H1 (cell line): ENCODE measurements around the gene PRUNE1. TPM values are rescaled to one million over a fixed set of nuclear protein-coding genes. Genes with fewer than 3 reads are reported as not detected.

Experiments used
- CTCF ChIA-PET: fragments of 300-600 bp; sonication (Branson Sonifier 250); formaldehyde crosslinking; loops from one replicate; lab custom pipeline; 2021; ENCODE audit not compliant: partially characterized antibody; lab: Charles Lee
- POLR2A ChIA-PET: fragments of 300-600 bp; sonication (Branson Sonifier 250); formaldehyde crosslinking; loops from one replicate; lab custom pipeline; 2021; ENCODE audit warnings: inconsistent platforms; ENCODE audit not compliant: partially characterized antibody; lab: Charles Lee
- DNase-seq, 2 experiments: peaks; one replicate each; pipeline versions ENCODE4 v3.0.0 to v3.0.0-alpha.2; 2010 to 2022; ENCODE audit warnings: low spot score in 2 of 2, low read depth in 1 of 2, mixed read lengths in 1 of 2
- FAIRE-seq: peaks from 2 replicates; lab custom pipeline; 2011; peaks lifted over from hg19 to GRCh38; lab: Jason Lieb, UNC
- H2AFZ ChIP-seq: 2 replicates; pipeline ENCODE4 v1.8.1; 2012; ENCODE audit warnings: low read length, inconsistent platforms
- H2AK5ac ChIP-seq: 2 replicates; pipeline ENCODE4 v1.6.1; 2013; ENCODE audit warnings: low read depth, low read length
- H2BK120ac ChIP-seq: replicated peaks from 2 replicates; pipeline ENCODE3; 2013; ENCODE audit warnings: low read depth, low read length, inconsistent platforms
- H2BK12ac ChIP-seq: 2 replicates; pipeline ENCODE4 v1.6.1; 2013; ENCODE audit warnings: low read depth, low read length
- H2BK15ac ChIP-seq: 2 replicates; pipeline ENCODE4 v1.6.1; 2013; ENCODE audit warnings: low read length
- H2BK20ac ChIP-seq: 2 replicates; pipeline ENCODE4 v1.6.1; 2013; ENCODE audit warnings: low read length
- H2BK5ac ChIP-seq: 2 replicates; pipeline ENCODE4 v1.6.1; 2013; ENCODE audit warnings: low read depth, low read length
- H3K14ac ChIP-seq: 2 replicates; pipeline ENCODE4 v1.6.1; 2013; ENCODE audit warnings: inconsistent platforms; ENCODE audit not compliant: insufficient read length
- H3K18ac ChIP-seq: 2 replicates; pipeline ENCODE4 v1.6.1; 2013; ENCODE audit warnings: low read length; ENCODE audit errors: extremely low read depth
- H3K23ac ChIP-seq: 2 replicates; pipeline ENCODE4 v1.6.1; 2013; ENCODE audit warnings: inconsistent platforms; ENCODE audit not compliant: insufficient read length
- H3K23me2 ChIP-seq: 2 replicates; pipeline ENCODE4 v1.6.1; 2013; ENCODE audit warnings: low read depth, low read length
- H3K27ac ChIP-seq: 2 replicates; pipeline ENCODE4 v1.6.1; 2011; ENCODE audit warnings: low read depth, low read length, inconsistent platforms
- H3K27me3 ChIP-seq, 4 experiments: replicated peaks in 1 of 4; 1 replicate in 1 of 4; 2 replicates in 3 of 4; pipeline versions ENCODE4 v1.6.1 to v1.8.1; 2011 to 2013; ENCODE audit warnings: low read length in 3 of 4, mild to moderate bottlenecking in 3 of 4, inconsistent platforms in 2 of 4, mixed read lengths in 2 of 4, moderate library complexity in 1 of 4; ENCODE audit not compliant: control insufficient read depth in 3 of 4, insufficient read depth in 3 of 4; ENCODE audit errors: extremely low read depth in 1 of 4
- H3K36me3 ChIP-seq, 4 experiments: 2 replicates each; pipeline versions ENCODE4 v1.6.1 to v1.8.1; 2011 to 2013; ENCODE audit warnings: mild to moderate bottlenecking in 4 of 4, low read length in 3 of 4, moderate library complexity in 2 of 4, control low read depth in 1 of 4, inconsistent platforms in 1 of 4; ENCODE audit not compliant: insufficient read depth in 4 of 4, control insufficient read depth in 2 of 4
- H3K4ac ChIP-seq: replicated peaks from 2 replicates; pipeline ENCODE3; 2013; ENCODE audit warnings: low read length, low read depth, mixed read lengths, inconsistent platforms; ENCODE audit not compliant: insufficient read length
- H3K4me1 ChIP-seq, 4 experiments: replicated peaks in 1 of 4; 1 replicate in 1 of 4; 2 replicates in 3 of 4; pipeline versions ENCODE4 v1.6.1 to v1.8.1; 2011 to 2013; ENCODE audit warnings: low read length in 3 of 4, inconsistent platforms in 2 of 4, mixed read lengths in 1 of 4; ENCODE audit not compliant: insufficient read depth in 4 of 4, control insufficient read depth in 3 of 4
- H3K4me2 ChIP-seq, 2 experiments: 2 replicates each; pipeline versions ENCODE4 v1.6.1 to v1.8.1; 2011 to 2013; ENCODE audit warnings: low read depth in 2 of 2, low read length in 2 of 2, control low read depth in 1 of 2, inconsistent platforms in 1 of 2, mild to moderate bottlenecking in 1 of 2; ENCODE audit not compliant: insufficient read depth in 1 of 2
- H3K4me3 ChIP-seq, 4 experiments: fragments of 200-600, 300-600 bp in 1 of 4; sonication (generic), shearing (Covaris generic), sonication (Bioruptor Twin) in 1 of 4; 2 replicates each; pipeline versions ENCODE4 v1.5.1 to v1.8.1; 2011 to 2016; ENCODE audit warnings: low read length in 4 of 4, low read depth in 3 of 4, control low read depth in 2 of 4, inconsistent platforms in 2 of 4, mild to moderate bottlenecking in 2 of 4, mixed read lengths in 1 of 4, moderate library complexity in 1 of 4; ENCODE audit not compliant: insufficient read depth in 2 of 4; ENCODE audit errors: extremely low read depth in 1 of 4
- H3K56ac ChIP-seq: replicated peaks from 2 replicates; pipeline ENCODE3; 2013; ENCODE audit warnings: low read depth, mild to moderate bottlenecking, mixed read lengths, low read length, inconsistent platforms; ENCODE audit not compliant: insufficient read length
- H3K79me1 ChIP-seq: 2 replicates; pipeline ENCODE4 v1.6.1; 2013; ENCODE audit warnings: low read depth, low read length, control low read depth
- H3K79me2 ChIP-seq, 2 experiments: 2 replicates each; pipeline versions ENCODE4 v1.6.1 to v1.8.1; 2012 to 2013; ENCODE audit warnings: low read length in 2 of 2, mild to moderate bottlenecking in 2 of 2, inconsistent platforms in 1 of 2; ENCODE audit not compliant: insufficient read depth in 2 of 2, control insufficient read depth in 1 of 2
- H3K9ac ChIP-seq, 4 experiments: replicated peaks in 1 of 4; 1 replicate in 1 of 4; 2 replicates in 3 of 4; pipeline versions ENCODE4 v1.6.1 to v1.8.1; 2011 to 2013; ENCODE audit warnings: low read depth in 3 of 4, low read length in 3 of 4, control low read depth in 2 of 4, mild to moderate bottlenecking in 2 of 4, moderate library complexity in 2 of 4, inconsistent platforms in 1 of 4; ENCODE audit errors: extremely low read depth in 1 of 4
- H3K9me3 ChIP-seq, 2 experiments: 2 replicates each; pipeline versions ENCODE4 v1.6.1 to v1.8.1; 2012 to 2013; ENCODE audit warnings: mild to moderate bottlenecking in 2 of 2, moderate library complexity in 2 of 2, control low read depth in 1 of 2, inconsistent platforms in 1 of 2, low read depth in 1 of 2, low read length in 1 of 2, mixed read lengths in 1 of 2; ENCODE audit not compliant: insufficient read depth in 2 of 2
- H4K20me1 ChIP-seq, 2 experiments: replicated peaks in 1 of 2; 2 replicates each; pipeline versions ENCODE3 to v1.8.1; 2011 to 2013; ENCODE audit warnings: inconsistent platforms in 2 of 2, low read length in 2 of 2, mild to moderate bottlenecking in 1 of 2; ENCODE audit not compliant: insufficient read depth in 2 of 2, control insufficient read depth in 1 of 2
- H4K5ac ChIP-seq: 2 replicates; pipeline ENCODE4 v1.6.1; 2013; ENCODE audit warnings: low read length, low read depth, mixed read lengths, inconsistent platforms; ENCODE audit not compliant: insufficient read length
- H4K8ac ChIP-seq: 2 replicates; pipeline ENCODE4 v1.8.0; 2013; ENCODE audit warnings: mild to moderate bottlenecking, moderate library complexity, low read length, inconsistent platforms; ENCODE audit not compliant: insufficient read depth; ENCODE audit errors: extremely low read depth
- H4K91ac ChIP-seq: replicated peaks from 2 replicates; pipeline ENCODE3; 2013; ENCODE audit warnings: low read length, mixed read lengths, inconsistent platforms; ENCODE audit not compliant: insufficient read length
- CBX5 ChIP-seq: fragments of 300-800, 300-1000 bp; sonication (generic); IDR thresholded peaks from 2 replicates; pipeline ENCODE4 v1.7.1; 2016; ENCODE audit warnings: antibody characterized with exemption, low read length, low read depth
- EP300 ChIP-seq, 2 experiments: IDR thresholded peaks; 1 replicate in 1 of 2; 2 replicates in 1 of 2; pipeline ENCODE4 v1.6.1; 2011 to 2012; ENCODE audit warnings: low read depth in 2 of 2, low read length in 2 of 2, mild to moderate bottlenecking in 2 of 2, borderline replicate concordance in 1 of 2, inconsistent platforms in 1 of 2, moderate library complexity in 1 of 2
- JUN ChIP-seq: IDR thresholded peaks from 2 replicates; pipeline ENCODE4 v1.6.1; 2011; ENCODE audit warnings: low read depth, mild to moderate bottlenecking, improper control_type of control experiment, low read length
- SIRT6 ChIP-seq: IDR thresholded peaks from one replicate; pipeline ENCODE4 v1.7.1; 2012; ENCODE audit warnings: low read length, inconsistent platforms
- SP1 ChIP-seq: IDR thresholded peaks from 2 replicates; pipeline ENCODE4 v1.6.1; 2011; ENCODE audit warnings: low read depth, low read length
- SRF ChIP-seq: IDR thresholded peaks from 2 replicates; pipeline ENCODE4 v1.6.1; 2011; ENCODE audit warnings: mild to moderate bottlenecking, low read depth, low read length, moderate library complexity
- TAF7 ChIP-seq: optimal IDR thresholded peaks from 2 replicates; pipeline ENCODE3; 2011; ENCODE audit warnings: low read depth, mild to moderate bottlenecking, inconsistent platforms, low read length, moderate library complexity, borderline replicate concordance
- WGBS, 2 experiments: shearing (Covaris generic) in 1 of 2; methylation state at CpG; one replicate each; pipeline versions ENCODE4 v1.1.6 to v1.1.7; 2013 to 2015; ENCODE audit warnings: low lambda C conversion rate in 2 of 2, mixed read lengths in 2 of 2, inconsistent platforms in 1 of 2, low coverage in 1 of 2, missing lambda C conversion rate in 1 of 2; ENCODE audit not compliant: insufficient replicate concordance in 2 of 2, insufficient coverage in 1 of 2, insufficient read length in 1 of 2; ENCODE audit errors: extremely low coverage in 1 of 2, missing lambda C conversion rate in 1 of 2; 5-methylcytosine and 5-hydroxymethylcytosine counted together
- polyA plus RNA-seq, 7 experiments: library from polyadenylated mRNA; depleted of rRNA in 3 of 7; stranded (reverse) in 5 of 7; unstranded in 2 of 7; fragments of >200 nt in 5 of 7; fragments of 200-250 nt in 2 of 7; gene quantifications; 1 replicate in 5 of 7; 2 replicates in 1 of 7; 4 replicates in 1 of 7; pipeline versions ENCODE4 v1.2.1 to v1.2.3, GENCODE V29; 2011 to 2013; ENCODE audit warnings: missing spikeins in 2 of 7, mixed read lengths in 2 of 7
- total RNA-seq: library from RNA; stranded (reverse); fragmentation: NEBNext Ultra II Directional; extraction: Animal tissue kit (Norgen Biotek cat#: 25700); gene quantifications from 2 replicates; pipeline ENCODE4 v1.2.1, GENCODE V29; 2021
- TF ChIP-seq, protein P1 (sequence below): IDR thresholded peaks from 2 replicates; pipeline ENCODE4 v1.6.1; 2011; ENCODE audit warnings: low read depth, mild to moderate bottlenecking, low read length; ENCODE audit not compliant: insufficient read depth
- TF ChIP-seq, protein P2 (sequence below), 3 experiments: IDR thresholded peaks; 1 replicate in 2 of 3; 2 replicates in 1 of 3; pipeline versions ENCODE4 v1.5.1 to v1.6.1; 2011; ENCODE audit warnings: low read length in 3 of 3, mild to moderate bottlenecking in 3 of 3, inconsistent platforms in 2 of 3, low read depth in 1 of 3, moderate library complexity in 1 of 3; ENCODE audit not compliant: insufficient read depth in 1 of 3; ENCODE audit errors: control extremely low read depth in 1 of 3

PRUNE1 gene
- total and polyA plus RNA-seq, 2 of the 8 experiments (the other 6 are each of a cell fraction or from before 2014, with no cell fraction given), result 32.8 to 54.2 TPM

DNA sequence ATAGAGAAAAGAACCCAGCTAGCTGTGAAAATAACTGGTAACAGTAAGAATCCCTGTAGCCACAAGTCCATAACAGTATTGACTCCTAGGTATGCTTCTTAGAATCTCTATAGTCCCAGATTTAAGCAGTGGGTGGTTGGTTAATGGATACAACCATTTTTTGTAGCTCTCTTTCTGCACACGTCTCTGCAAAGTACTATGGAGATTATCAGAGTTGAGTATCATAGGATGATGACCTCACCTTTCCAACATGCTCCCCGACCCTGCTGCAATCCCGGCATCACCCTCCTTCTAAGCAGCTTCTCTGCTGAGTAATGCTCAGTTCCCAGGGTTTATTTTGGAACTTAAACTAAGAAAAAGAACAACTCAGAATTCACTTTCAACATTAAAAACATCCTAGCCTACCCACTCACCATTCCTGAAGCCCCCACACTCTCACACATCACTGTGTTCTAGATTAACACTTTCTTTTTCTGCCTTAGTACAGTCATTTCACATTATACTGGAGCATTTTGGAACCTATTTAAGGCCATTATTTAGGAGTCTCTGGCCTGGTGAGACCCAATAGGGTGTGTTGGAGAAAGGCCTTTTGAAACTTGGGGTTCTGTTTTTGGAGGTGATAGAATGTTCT lies 54.6 kb downstream of the PRUNE1 start:
- H3K27ac ChIP-seq, result no peak overlapping the region
- H3K9me3 ChIP-seq, result no peaks in the 10 kb centered on the region
- H3K56ac ChIP-seq, result no peak overlapping the region
- peaks cover 0 to 4% of the 10 kb centered on the region in 2 experiments for H4K20me1 ChIP-seq
- ChIA-PET POLR2A (interaction anchor here (5.8 to 9.1 kb wide), 2 partner anchors 8 to 15 kb away, joined by 47 to 107 read pairs; partner anchors contain the start of genes C1orf56 and GABPB2), CTCF (interaction anchor here (0.6 to 7.3 kb wide), 8 partner anchors 9 to 93 kb away, joined by 3 to 95 read pairs (median 6); partner anchors contain the start of genes C1orf56, GABPB2 and TNFAIP8L2)
- H4K91ac ChIP-seq, result no peak overlapping the region
- H3K4me2 ChIP-seq, result no peak overlapping the region
- no peak overlapping the region for H2AK5ac ChIP-seq
- 94% methylated on average over 3 of the region's 3 CpGs; no CpG with 5 or more reads in 1 of the 2 experiments for WGBS, 2 experiments
- no peak overlapping the region for H3K14ac ChIP-seq
- H3K23me2 ChIP-seq, result peaks cover 13% of the 10 kb centered on the region; the same call in 1 of the 2 replicates
- peaks cover 1% of the 10 kb centered on the region for H3K79me1 ChIP-seq
- H2AFZ ChIP-seq, result no peak overlapping the region
- no peak overlapping the region for H2BK120ac ChIP-seq
- H2BK12ac ChIP-seq, result no peak overlapping the region
- H3K23ac ChIP-seq, result no peak overlapping the region
- no peak overlapping the region for H3K9ac ChIP-seq
- H2BK5ac ChIP-seq, result no peak overlapping the region
- no peak overlapping the region for H3K18ac ChIP-seq
- FAIRE-seq, result no peak
- peaks cover 5 to 66% of the 10 kb centered on the region in 2 experiments for H3K79me2 ChIP-seq
- no peak overlapping the region for H2BK20ac ChIP-seq
- peaks cover 2 to 11% (median 5%) of the 10 kb centered on the region in 4 experiments; a peak in 6 of 7 replicates for H3K4me1 ChIP-seq
- H3K4me3 ChIP-seq, result no peak overlapping the region
- H3K4ac ChIP-seq, result no peak overlapping the region
- H3K36me3 ChIP-seq, result peaks cover 0 to 8% (median 0%) of the 10 kb centered on the region in 4 experiments; a peak in 4 of 8 replicates
- no peak for DNase-seq
- no peak overlapping the region for H4K5ac ChIP-seq
- no peak overlapping the region for H2BK15ac ChIP-seq
- no peak overlapping the region for H4K8ac ChIP-seq
- H3K27me3 ChIP-seq, result no peaks in the 10 kb centered on the region
- TF ChIP-seq SIRT6 (no peak), JUN (no peak), CBX5 (no peak), TAF7 (no peak), EP300 (IDR thresholded peaks at IDR 0.05; ENCODE audit: borderline replicate concordance in 1 of 2, low read depth in 2 of 2, low read length in 2 of 2) (no peak), SP1 (no peak), SRF (no peak)
- TF ChIP-seq, protein P1, sequence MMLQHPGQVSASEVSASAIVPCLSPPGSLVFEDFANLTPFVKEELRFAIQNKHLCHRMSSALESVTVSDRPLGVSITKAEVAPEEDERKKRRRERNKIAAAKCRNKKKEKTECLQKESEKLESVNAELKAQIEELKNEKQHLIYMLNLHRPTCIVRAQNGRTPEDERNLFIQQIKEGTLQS, result no peak
- TF ChIP-seq, protein P2, sequence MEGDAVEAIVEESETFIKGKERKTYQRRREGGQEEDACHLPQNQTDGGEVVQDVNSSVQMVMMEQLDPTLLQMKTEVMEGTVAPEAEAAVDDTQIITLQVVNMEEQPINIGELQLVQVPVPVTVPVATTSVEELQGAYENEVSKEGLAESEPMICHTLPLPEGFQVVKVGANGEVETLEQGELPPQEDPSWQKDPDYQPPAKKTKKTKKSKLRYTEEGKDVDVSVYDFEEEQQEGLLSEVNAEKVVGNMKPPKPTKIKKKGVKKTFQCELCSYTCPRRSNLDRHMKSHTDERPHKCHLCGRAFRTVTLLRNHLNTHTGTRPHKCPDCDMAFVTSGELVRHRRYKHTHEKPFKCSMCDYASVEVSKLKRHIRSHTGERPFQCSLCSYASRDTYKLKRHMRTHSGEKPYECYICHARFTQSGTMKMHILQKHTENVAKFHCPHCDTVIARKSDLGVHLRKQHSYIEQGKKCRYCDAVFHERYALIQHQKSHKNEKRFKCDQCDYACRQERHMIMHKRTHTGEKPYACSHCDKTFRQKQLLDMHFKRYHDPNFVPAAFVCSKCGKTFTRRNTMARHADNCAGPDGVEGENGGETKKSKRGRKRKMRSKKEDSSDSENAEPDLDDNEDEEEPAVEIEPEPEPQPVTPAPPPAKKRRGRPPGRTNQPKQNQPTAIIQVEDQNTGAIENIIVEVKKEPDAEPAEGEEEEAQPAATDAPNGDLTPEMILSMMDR (IDR thresholded peaks at IDR 0.05; ENCODE audit: control extremely low read depth in 1 of 3, insufficient read depth in 1 of 3, low read depth in 1 of 3, low read length in 3 of 3), result no peak
